Measurements from ENCODE around the gene FAM241A.
"Not testable (repeated sequence)": the region's sequence is repeated elsewhere in the genome, so short reads cannot be mapped to it uniquely, and the experiment has no call there.

The FAM241A gene

GRCh38 chr4:112172180-112172579, 26.9 kb downstream of the FAM241A start:
- no peak for DNase-seq (ENCODE audit: low spot score)

GRCh38 chr4:112173593-112174558, 28.6 kb downstream of the FAM241A start:
- DNase-seq (ENCODE audit: low spot score), result no peak

GRCh38 chr4:112175840-112176239, 30.6 kb downstream of the FAM241A start:
- no peak for DNase-seq (ENCODE audit: low spot score)

- DNase-seq (ENCODE audit: low spot score), result no peak
These were observed 31.3 kb downstream of the FAM241A start for GRCh38 chr4:112176596-112176995.

GRCh38 chr4:112178741-112179140, 33.5 kb downstream of the FAM241A start:
- not testable (repeated sequence) for DNase-seq (ENCODE audit: low spot score)

- peak; percentile 69 for DNase-seq (ENCODE audit: low spot score)
These were observed 36.2 kb downstream of the FAM241A start for GRCh38 chr4:112181358-112182000.

GRCh38 chr4:112182604-112183003, 37.4 kb downstream of the FAM241A start:
- no peak for DNase-seq (ENCODE audit: low spot score)

GRCh38 chr4:112183252-112183651, 38.0 kb downstream of the FAM241A start:
- peak; percentile 28 for DNase-seq (ENCODE audit: low spot score)

GRCh38 chr4:112184438-112184837, 39.2 kb downstream of the FAM241A start:
- no peak for DNase-seq (ENCODE audit: low spot score)

- DNase-seq (ENCODE audit: low spot score), result no peak
These were observed 40.1 kb downstream of the FAM241A start for GRCh38 chr4:112185334-112185733.

GRCh38 chr4:112185740-112186670, 40.8 kb downstream of the FAM241A start:
- no peak for DNase-seq (ENCODE audit: low spot score)

GRCh38 chr4:112189754-112190153, 44.5 kb downstream of the FAM241A start:
- DNase-seq (ENCODE audit: low spot score), result no peak

GRCh38 chr4:112190684-112191083, 45.4 kb downstream of the FAM241A start:
- DNase-seq (ENCODE audit: low spot score), result no peak

GRCh38 chr4:112196461-112196860, 51.2 kb downstream of the FAM241A start:
- DNase-seq (ENCODE audit: low spot score), result no peak

- no peak for DNase-seq (ENCODE audit: low spot score)
These were observed 53.8 kb downstream of the FAM241A start for GRCh38 chr4:112199041-112199440.

- no peak for DNase-seq (ENCODE audit: low spot score)
These were observed 56.8 kb downstream of the FAM241A start for GRCh38 chr4:112201915-112202505.

GRCh38 chr4:112203593-112203992, 58.3 kb downstream of the FAM241A start:
- DNase-seq (ENCODE audit: low spot score), result no peak

- no peak for DNase-seq (ENCODE audit: low spot score)
These were observed 61.2 kb downstream of the FAM241A start for GRCh38 chr4:112206431-112206830.

- DNase-seq (ENCODE audit: low spot score), result not testable (repeated sequence)
These were observed 63.2 kb downstream of the FAM241A start for GRCh38 chr4:112208137-112209095.

GRCh38 chr4:112210777-112211176, 65.5 kb downstream of the FAM241A start:
- no peak for DNase-seq (ENCODE audit: low spot score)

Measured in SK-N-DZ (cell line).